SK-N-SH (cell line): ENCODE measurements around the gene NOXA1. TPM values are rescaled to one million over a fixed set of nuclear protein-coding genes. Genes with fewer than 3 reads are reported as not detected.
"Not testable (repeated sequence)": the region's sequence is repeated elsewhere in the genome, so short reads cannot be mapped to it uniquely, and the experiment has no call there.

Experiments used
- CTCF ChIA-PET: fragments of 300-600, 350-600 bp; formaldehyde crosslinking; extraction: SDS; loops from one replicate; lab custom pipeline; 2021; lab: Yijun Ruan, JAX
- POLR2A ChIA-PET: fragments of 350-600 bp; sonication (Branson Sonifier 250); formaldehyde crosslinking; extraction: SDS; loops from one replicate; lab custom pipeline; 2020; ENCODE audit warnings: antibody characterized with exemption, inconsistent platforms; lab: Yijun Ruan, JAX
- DNase-seq: peaks from one replicate; pipeline ENCODE4 v3.0.0; 2012
- H2AFZ ChIP-seq: fragments of 200-600 bp; sonication (generic); 2 replicates; pipeline ENCODE4 v1.8.1; 2016; ENCODE audit warnings: antibody characterized with exemption, mild to moderate bottlenecking, low read depth
- H3F3A ChIP-seq: fragments of 200-600 bp; sonication (generic); replicated peaks from 2 replicates; pipeline ENCODE3; 2016; ENCODE audit warnings: antibody characterized with exemption, mild to moderate bottlenecking; ENCODE audit not compliant: insufficient read depth
- H3K27ac ChIP-seq, 2 experiments: fragments of 200-500 bp in 1 of 2; fragments of 200-600 bp in 1 of 2; sonication (Bioruptor generic) in 1 of 2; sonication (generic), shearing (Covaris generic) in 1 of 2; 2 replicates each; pipeline versions ENCODE4 v1.5.1 to v1.6.1; 2014 to 2016; ENCODE audit warnings: low read depth in 2 of 2, inconsistent platforms in 1 of 2, low read length in 1 of 2, mild to moderate bottlenecking in 1 of 2, mixed read lengths in 1 of 2
- H3K27me3 ChIP-seq: fragments of 200-600 bp; sonication (generic), shearing (Covaris generic); 2 replicates; pipeline ENCODE4 v1.6.1; 2016; ENCODE audit warnings: mixed run types; ENCODE audit not compliant: insufficient read depth
- H3K36me3 ChIP-seq, 2 experiments: fragments of 200-500 bp in 1 of 2; fragments of 200-600 bp in 1 of 2; sonication (Bioruptor generic) in 1 of 2; sonication (generic) in 1 of 2; replicated peaks in 1 of 2; 2 replicates each; pipeline versions ENCODE3 to v1.5.1; 2014 to 2016; ENCODE audit warnings: low read length in 1 of 2, mild to moderate bottlenecking in 1 of 2; ENCODE audit not compliant: insufficient read depth in 2 of 2, control insufficient read depth in 1 of 2
- H3K4me1 ChIP-seq, 2 experiments: fragments of 200-500 bp in 1 of 2; fragments of 200-600 bp in 1 of 2; sonication (Bioruptor generic) in 1 of 2; sonication (generic), shearing (Covaris generic) in 1 of 2; 2 replicates each; pipeline versions ENCODE4 v1.5.1 to v1.6.1; 2014 to 2016; ENCODE audit warnings: low read depth in 1 of 2, low read length in 1 of 2, mixed run types in 1 of 2; ENCODE audit not compliant: insufficient read depth in 2 of 2, control insufficient read depth in 1 of 2
- H3K4me2 ChIP-seq: fragments of 200-600 bp; sonication (generic), shearing (Covaris generic); 2 replicates; pipeline ENCODE4 v1.6.1; 2017; ENCODE audit warnings: mixed run types
- H3K4me3 ChIP-seq, 2 experiments: fragments of 200-500 bp in 1 of 2; fragments of 200-600 bp in 1 of 2; sonication (Bioruptor generic) in 1 of 2; sonication (generic), shearing (Covaris generic) in 1 of 2; 2 replicates each; pipeline versions ENCODE4 v1.5.1 to v1.8.1; 2014 to 2016; ENCODE audit warnings: low read depth in 2 of 2, inconsistent platforms in 1 of 2, low read length in 1 of 2, mild to moderate bottlenecking in 1 of 2, mixed read lengths in 1 of 2, moderate library complexity in 1 of 2
- H3K79me2 ChIP-seq: fragments of 200-600 bp; sonication (generic); 2 replicates; pipeline ENCODE4 v1.8.1; 2017; ENCODE audit warnings: mild to moderate bottlenecking; ENCODE audit not compliant: insufficient read depth
- H3K9ac ChIP-seq: fragments of 200-600 bp; sonication (generic); 2 replicates; pipeline ENCODE4 v1.6.1; 2017; ENCODE audit warnings: mixed run types
- H3K9me2 ChIP-seq: fragments of 200-600 bp; sonication (generic); 2 replicates; pipeline ENCODE4 v1.6.1; 2017; ENCODE audit warnings: mixed run types
- H3K9me3 ChIP-seq: fragments of 200-600 bp; sonication (generic); 2 replicates; pipeline ENCODE4 v1.6.1; 2017; ENCODE audit warnings: mixed run types, mild to moderate bottlenecking, moderate library complexity
- H4K20me1 ChIP-seq: fragments of 200-600 bp; sonication (generic); 2 replicates; pipeline ENCODE4 v1.6.1; 2017; ENCODE audit warnings: mild to moderate bottlenecking, mixed run types; ENCODE audit not compliant: insufficient read depth
- EP300 ChIP-seq, 2 experiments: IDR thresholded peaks; 2 replicates each; pipeline versions ENCODE4 v1.4.0 to v1.6.1; 2012; ENCODE audit warnings: borderline replicate concordance in 1 of 2, low read depth in 1 of 2, low read length in 1 of 2
- REST ChIP-seq: IDR thresholded peaks from 2 replicates; pipeline ENCODE4 v1.6.1; 2012; ENCODE audit warnings: mild to moderate bottlenecking, low read depth, low read length, moderate library complexity
- USF2 ChIP-seq: fragments of 150-350 bp; IDR thresholded peaks from 2 replicates; pipeline ENCODE4 v1.6.1; 2017; ENCODE audit warnings: antibody characterized with exemption, low read length, low read depth, borderline replicate concordance
- WGBS: methylation state at CpG from one replicate; pipeline ENCODE4 v1.1.6; 2017; ENCODE audit warnings: low lambda C conversion rate; 5-methylcytosine and 5-hydroxymethylcytosine counted together
- polyA plus RNA-seq, 3 experiments: library from polyadenylated mRNA; depleted of rRNA; stranded (reverse); fragments of >200 nt; gene quantifications; 2 replicates each; pipeline ENCODE4 v1.2.3, GENCODE V29; 2012

The NOXA1 gene
- polyA plus RNA-seq, 1 of the 3 experiments (the other 2 are of a cell fraction): 0.39 TPM

GRCh38 chr9:137385061-137385655 lies 38.0 kb upstream of the NOXA1 start:
- DNase-seq: no peak
- Histone ChIP-seq H3K9me3 (no peaks in the 10 kb centered on the region), H2AFZ (no peak overlapping the region), H3K4me2 (no peak overlapping the region), H3K4me1 (no peaks in the 10 kb centered on the region; a peak in 1 of 4 replicates), H3K4me3 (no peak overlapping the region), H3K9me2 (no peaks in the 10 kb centered on the region), H3K27me3 (no peaks in the 10 kb centered on the region), H3K27ac (no peak overlapping the region), H3K9ac (no peak overlapping the region), H3F3A (no peaks in the 10 kb centered on the region), H4K20me1 (no peaks in the 10 kb centered on the region), H3K36me3 (no peaks in the 10 kb centered on the region), H3K79me2 (no peaks in the 10 kb centered on the region)
- ChIA-PET CTCF (no interaction called here), POLR2A (no interaction called here)
- WGBS: 95% methylated on average over 14 of the region's 26 CpGs
- TF ChIP-seq REST: no peak
- no peak for TF ChIP-seq USF2
- TF ChIP-seq EP300 (IDR thresholded peaks at IDR 0.05; ENCODE audit: borderline replicate concordance in 1 of 2, low read depth in 1 of 2, low read length in 1 of 2): no peak

GRCh38 chr9:137386507-137387113 lies 36.6 kb upstream of the NOXA1 start:
- H4K20me1 ChIP-seq, H3K27me3 ChIP-seq, H3K79me2 ChIP-seq, H3K27ac ChIP-seq, DNase-seq, H3K4me3 ChIP-seq, H3K4me1 ChIP-seq, H3K9me2 ChIP-seq, POLR2A ChIA-PET, H3K9me3 ChIP-seq, H3F3A ChIP-seq, H3K36me3 ChIP-seq, H3K9ac ChIP-seq, H2AFZ ChIP-seq, H3K4me2 ChIP-seq: not testable (repeated sequence)
- WGBS: 71% methylated on average over 8 of the region's 12 CpGs
- CTCF ChIA-PET: interaction anchor here (0.8 kb wide), 1 partner anchor 100 kb away, joined by 3 read pairs; no protein-coding TSS in a partner anchor
